Measurements from ENCODE around the gene CMPK1. TPM values are rescaled to one million over a fixed set of nuclear protein-coding genes. Genes with fewer than 3 reads are reported as not detected.
A peak's percentile ranks its signal among the peaks of the same experiment; 100 is the strongest.

CMPK1 gene
- total and polyA plus RNA-seq, 2 of the 4 experiments (the other 2 are of a cell fraction) = 23.1 to 31.9 TPM

GRCh38 chr1:47333922-47334764 is 553 bp downstream of the CMPK1 start:
- Histone ChIP-seq H3K9me1 (ENCODE audit: insufficient read depth, low read length) (peaks cover 13% of the 10 kb centered on the region), H3K27me3 (ENCODE audit: control insufficient read depth, insufficient read depth, low read length) (no peaks in the 10 kb centered on the region), H3K79me1 (ENCODE audit: low read depth in 1 of 2, low read length in 2 of 2) (peaks cover 0 to 24% of the 10 kb centered on the region in 2 experiments; a peak in 3 of 4 replicates), H4K91ac (ENCODE audit: insufficient read depth, low read depth, low read length) (peak overlapping the region; percentile 87), H4K8ac (ENCODE audit: low read depth in 2 of 2, low read length in 2 of 2) (peak overlapping the region; percentile 59 to 94), H3K4ac (ENCODE audit: low read depth, low read length) (peak overlapping the region; percentile 88), H3K4me2 (ENCODE audit: low read depth, low read length) (peak overlapping the region; percentile 71), H2BK20ac (ENCODE audit: low read depth, low read length) (no peak overlapping the region), H3K27ac (ENCODE audit: insufficient read depth, low read length) (peak overlapping the region; percentile 88), H3K9me3 (ENCODE audit: control insufficient read depth, insufficient read depth, low read length) (no peaks in the 10 kb centered on the region), H3K9ac (ENCODE audit: low read depth, low read length) (peak overlapping the region; percentile 87), H3K4me1 (ENCODE audit: control insufficient read depth, insufficient read depth, low read length) (peaks cover 6% of the 10 kb centered on the region), H2AFZ (replicated peaks; ENCODE audit: low read length, poor library complexity) (peak overlapping the region; percentile 99), H3K23ac (ENCODE audit: low read depth, low read length) (peak overlapping the region; percentile 91), H3K14ac (replicated peaks; ENCODE audit: low read depth, low read length) (peak overlapping the region; percentile 91), H3K4me3 (ENCODE audit: insufficient read depth, low read depth, low read length) (peak overlapping the region; percentile 86), H2BK15ac (ENCODE audit: low read depth, low read length) (peak overlapping the region; percentile 34; the same call in 1 of the 3 replicates), H4K5ac (ENCODE audit: low read depth, low read length) (peak overlapping the region; percentile 26), H2BK5ac (ENCODE audit: low read depth, low read length, poor library complexity, severe bottlenecking) (peak overlapping the region; percentile 81), H2AK5ac (ENCODE audit: low read depth, low read length) (peak overlapping the region; percentile 80), H3K56ac (ENCODE audit: extremely low read depth, insufficient read depth, low read length) (peak overlapping the region; percentile 87), H2BK120ac (ENCODE audit: low read depth, low read length) (peak overlapping the region; percentile 69), H3K18ac (ENCODE audit: low read depth, low read length) (peak overlapping the region; percentile 26), H3K36me3 (ENCODE audit: control insufficient read depth, insufficient read depth, low read length) (peaks cover 1% of the 10 kb centered on the region; the same call in 1 of the 2 replicates), H4K20me1 (ENCODE audit: insufficient read depth, low read length) (peaks cover 5% of the 10 kb centered on the region), H2AK9ac (replicated peaks; ENCODE audit: low read depth, low read length, poor library complexity) (peak overlapping the region; percentile 94)
- ChIA-PET CTCF (interaction anchor here (0.6 to 1.0 kb wide), 4 partner anchors 8 to 155 kb away, joined by 3 to 4 read pairs (median 3); partner anchors contain the start of gene FOXD2), POLR2A (ENCODE audit: unreplicated experiment) (interaction anchor here (0.6 to 1.5 kb wide), 3 partner anchors 10 to 79 kb away, joined by 4 to 5 read pairs (median 4); partner anchors contain the start of gene STIL)
- peak; percentile 74 for DNase-seq
- dilution Hi-C loops (cut with HindIII; ENCODE audit: low sequenced_read_pairs, unreplicated experiment) (no loop called here), in situ Hi-C loops (cut with MboI; ENCODE audit: low sequenced_read_pairs) (no loop called here), intact Hi-C loops (cut with micrococcal nuclease) (loop anchor here (1.0 to 10.0 kb wide), 5 partner anchors 20 to 157 kb away; partner anchors contain the start of genes FOXD2, PDZK1IP1 and STIL)
- BruUV-seq (replicated peaks) = no TSS peak
- 1% methylated on average over 30 of the region's 90 CpGs; no CpG with 5 or more reads in 1 of the 2 experiments for WGBS, 2 experiments (ENCODE audit: extremely low coverage in 2 of 2, insufficient read length in 1 of 2)
- TF ChIP-seq CHD1 (IDR thresholded peaks at IDR 0.05; ENCODE audit: low read depth, low read length) (no peak), MAZ (IDR thresholded peaks at IDR 0.05; ENCODE audit: borderline replicate concordance, low read depth, low read length) (peak; percentile 54; the same call in 1 of the 2 replicates), MXI1 (IDR thresholded peaks at IDR 0.05; ENCODE audit: borderline replicate concordance, low read depth, low read length) (0 out of 2 replicates have a peak, but pooled peaks have one; percentile 30), USF2 (IDR thresholded peaks at IDR 0.05; ENCODE audit: low read depth, low read length) (peak; percentile 51; the same call in 1 of the 2 replicates), POLR2A (IDR thresholded peaks at IDR 0.05; ENCODE audit: low read depth, low read length) (peak; percentile 59), CTCF (conservative IDR thresholded peaks at IDR 0.05; ENCODE audit: low read depth, low read length) (peak; percentile 7; the same call in 1 of the 2 replicates), SMC3 (IDR thresholded peaks at IDR 0.05; ENCODE audit: low read depth, low read length) (no peak), RAD21 (IDR thresholded peaks at IDR 0.05; ENCODE audit: low read length) (no peak), ELK1 (IDR thresholded peaks at IDR 0.05; ENCODE audit: borderline replicate concordance, low read depth, low read length) (no peak)
- peak; percentile 92 for ATAC-seq (ENCODE audit: low read depth)
